ENCODE data around the gene SIX2.

DNA sequence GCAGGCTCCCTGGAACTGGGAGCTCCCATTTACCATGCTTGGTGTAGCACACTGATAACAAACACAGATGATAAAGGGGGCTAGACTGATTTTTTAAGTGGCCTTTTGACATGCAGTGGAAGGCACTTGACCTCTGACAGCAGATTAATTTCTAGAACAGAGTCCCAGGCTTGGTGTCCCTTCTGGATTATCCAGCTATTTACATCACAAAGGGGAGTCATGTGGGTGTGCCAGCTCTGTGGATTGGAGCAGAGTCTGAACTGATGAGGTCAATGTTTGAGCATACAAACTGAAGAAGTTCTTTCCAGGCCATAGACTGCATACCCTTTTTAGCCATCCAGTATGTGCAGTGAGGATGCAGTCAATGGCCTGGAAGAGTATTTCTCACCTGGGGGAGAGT lies 31.5 kb upstream of the SIX2 start:
- TF ChIP-seq POLR2A (IDR thresholded peaks at IDR 0.05): no peak
- TF ChIP-seq, protein P1, sequence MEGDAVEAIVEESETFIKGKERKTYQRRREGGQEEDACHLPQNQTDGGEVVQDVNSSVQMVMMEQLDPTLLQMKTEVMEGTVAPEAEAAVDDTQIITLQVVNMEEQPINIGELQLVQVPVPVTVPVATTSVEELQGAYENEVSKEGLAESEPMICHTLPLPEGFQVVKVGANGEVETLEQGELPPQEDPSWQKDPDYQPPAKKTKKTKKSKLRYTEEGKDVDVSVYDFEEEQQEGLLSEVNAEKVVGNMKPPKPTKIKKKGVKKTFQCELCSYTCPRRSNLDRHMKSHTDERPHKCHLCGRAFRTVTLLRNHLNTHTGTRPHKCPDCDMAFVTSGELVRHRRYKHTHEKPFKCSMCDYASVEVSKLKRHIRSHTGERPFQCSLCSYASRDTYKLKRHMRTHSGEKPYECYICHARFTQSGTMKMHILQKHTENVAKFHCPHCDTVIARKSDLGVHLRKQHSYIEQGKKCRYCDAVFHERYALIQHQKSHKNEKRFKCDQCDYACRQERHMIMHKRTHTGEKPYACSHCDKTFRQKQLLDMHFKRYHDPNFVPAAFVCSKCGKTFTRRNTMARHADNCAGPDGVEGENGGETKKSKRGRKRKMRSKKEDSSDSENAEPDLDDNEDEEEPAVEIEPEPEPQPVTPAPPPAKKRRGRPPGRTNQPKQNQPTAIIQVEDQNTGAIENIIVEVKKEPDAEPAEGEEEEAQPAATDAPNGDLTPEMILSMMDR (IDR thresholded peaks at IDR 0.05): no peak
